ENCODE results near the gene RTN4. TPM values are rescaled to one million over a fixed set of nuclear protein-coding genes. Genes with fewer than 3 reads are reported as not detected.

The RTN4 gene
- total and polyA plus RNA-seq, 3 donors from 2014 or later, result 107 to 183 (median 112) TPM

- Histone ChIP-seq H3K4me3 (no peak overlapping the region), H3K4me1 (no peaks in the 10 kb centered on the region), H3K27ac (no peak overlapping the region), H3K36me3 (ENCODE audit: low read depth, missing control alignments) (no peaks in the 10 kb centered on the region), H3K27me3 (no peaks in the 10 kb centered on the region), H3K9me3 (no peaks in the 10 kb centered on the region)
- TF ChIP-seq POLR2A (IDR thresholded peaks at IDR 0.05) (no peak), CTCF (IDR thresholded peaks at IDR 0.05) (no peak)
- DNase-seq, result no peak
- 89 to 93% methylated on average over 3 of the region's 3 CpGs for WGBS, 2 donors
- intact Hi-C loops (cut with DNase I; ENCODE audit: low total_unique reads), result no loop called here
These were observed 61.6 kb downstream of the RTN4 start for GRCh38 chr2:54988612-54989011.

- no peaks in the 10 kb centered on the region for H3K9me3 ChIP-seq
- intact Hi-C loops (cut with DNase I; ENCODE audit: low total_unique reads), result no loop called here
- H3K36me3 ChIP-seq (ENCODE audit: low read depth, missing control alignments), result no peaks in the 10 kb centered on the region
- WGBS, 2 donors, result 58 to 61% methylated on average over 3 of the region's 3 CpGs
- no peak for TF ChIP-seq CTCF (IDR thresholded peaks at IDR 0.05)
- TF ChIP-seq POLR2A (IDR thresholded peaks at IDR 0.05), result no peak
- no peak overlapping the region for H3K4me3 ChIP-seq
- no peaks in the 10 kb centered on the region for H3K27me3 ChIP-seq
- DNase-seq, result no peak
- no peaks in the 10 kb centered on the region for H3K4me1 ChIP-seq
- H3K27ac ChIP-seq, result no peak overlapping the region
These were observed 64.0 kb downstream of the RTN4 start for GRCh38 chr2:54986264-54986663.

- intact Hi-C loops (cut with DNase I; ENCODE audit: low total_unique reads), result no loop called here
- Histone ChIP-seq H3K36me3 (ENCODE audit: low read depth, missing control alignments) (no peaks in the 10 kb centered on the region), H3K27ac (no peak overlapping the region), H3K4me1 (no peaks in the 10 kb centered on the region), H3K9me3 (no peaks in the 10 kb centered on the region), H3K4me3 (no peak overlapping the region), H3K27me3 (no peaks in the 10 kb centered on the region)
- TF ChIP-seq CTCF (IDR thresholded peaks at IDR 0.05), result no peak
- no peak for TF ChIP-seq POLR2A (IDR thresholded peaks at IDR 0.05)
- no peak for DNase-seq
These were observed 65.8 kb downstream of the RTN4 start for GRCh38 chr2:54984476-54984875.

GRCh38 chr2:54983345-54984220, 66.7 kb downstream of the RTN4 start:
- no peak for DNase-seq
- Histone ChIP-seq H3K4me1 (no peaks in the 10 kb centered on the region), H3K9me3 (no peaks in the 10 kb centered on the region), H3K27ac (no peak overlapping the region), H3K27me3 (no peaks in the 10 kb centered on the region), H3K4me3 (no peak overlapping the region), H3K36me3 (ENCODE audit: low read depth, missing control alignments) (no peaks in the 10 kb centered on the region)
- WGBS, 2 donors, result 29 to 45% methylated on average over 3 of the region's 3 CpGs
- intact Hi-C loops (cut with DNase I; ENCODE audit: low total_unique reads), result no loop called here
- TF ChIP-seq POLR2A (IDR thresholded peaks at IDR 0.05) (no peak), CTCF (IDR thresholded peaks at IDR 0.05) (no peak)

- DNase-seq, result no peak
- H3K36me3 ChIP-seq (ENCODE audit: low read depth, missing control alignments), result no peaks in the 10 kb centered on the region
- no peaks in the 10 kb centered on the region for H3K9me3 ChIP-seq
- H3K4me1 ChIP-seq, result peaks cover 8% of the 10 kb centered on the region
- no peaks in the 10 kb centered on the region for H3K27me3 ChIP-seq
- intact Hi-C loops (cut with DNase I; ENCODE audit: low total_unique reads), result no loop called here
- no peak overlapping the region for H3K4me3 ChIP-seq
- WGBS, 2 donors, result 70 to 74% methylated on average over 2 of the region's 2 CpGs
- TF ChIP-seq POLR2A (IDR thresholded peaks at IDR 0.05) (no peak), CTCF (IDR thresholded peaks at IDR 0.05) (no peak)
- no peak overlapping the region for H3K27ac ChIP-seq
These were observed 68.9 kb downstream of the RTN4 start for GRCh38 chr2:54981385-54981784.
